HG02678 (cell line): Measurements from ENCODE around the gene PRPH.
"Not testable (repeated sequence)": the region's sequence is repeated elsewhere in the genome, so short reads cannot be mapped to it uniquely, and the experiment has no call there.

Experiments
- ATAC-seq: cut with Tn5 transposase; IDR thresholded peaks from one replicate; pipeline ENCODE4 v1.9.1; 2021; ENCODE audit warnings: mild to moderate bottlenecking, moderate library complexity; ENCODE audit not compliant: unreplicated experiment

Gene PRPH

DNA sequence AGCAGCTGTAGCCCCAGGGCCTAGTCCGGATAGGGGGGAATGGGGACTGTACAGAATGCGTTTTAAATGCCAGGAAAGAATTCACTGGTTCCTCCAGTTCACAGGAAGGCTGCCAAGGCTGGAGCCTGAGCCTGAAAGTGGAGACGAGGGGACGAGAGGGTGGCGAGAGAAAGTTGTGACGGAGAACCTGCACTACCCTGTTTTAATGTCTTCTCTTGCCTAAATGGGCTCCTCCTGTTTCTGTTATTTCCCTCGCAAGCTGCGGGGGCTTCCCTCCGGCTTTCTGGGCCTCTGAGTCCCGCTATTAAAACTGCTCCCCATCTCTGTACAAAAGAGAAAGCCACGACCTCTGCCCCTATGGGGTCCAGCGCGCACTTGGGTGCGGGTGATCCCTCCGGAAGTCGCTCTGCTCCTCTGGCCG is 37.5 kb downstream of the PRPH start:
- ATAC-seq, result no peak

DNA sequence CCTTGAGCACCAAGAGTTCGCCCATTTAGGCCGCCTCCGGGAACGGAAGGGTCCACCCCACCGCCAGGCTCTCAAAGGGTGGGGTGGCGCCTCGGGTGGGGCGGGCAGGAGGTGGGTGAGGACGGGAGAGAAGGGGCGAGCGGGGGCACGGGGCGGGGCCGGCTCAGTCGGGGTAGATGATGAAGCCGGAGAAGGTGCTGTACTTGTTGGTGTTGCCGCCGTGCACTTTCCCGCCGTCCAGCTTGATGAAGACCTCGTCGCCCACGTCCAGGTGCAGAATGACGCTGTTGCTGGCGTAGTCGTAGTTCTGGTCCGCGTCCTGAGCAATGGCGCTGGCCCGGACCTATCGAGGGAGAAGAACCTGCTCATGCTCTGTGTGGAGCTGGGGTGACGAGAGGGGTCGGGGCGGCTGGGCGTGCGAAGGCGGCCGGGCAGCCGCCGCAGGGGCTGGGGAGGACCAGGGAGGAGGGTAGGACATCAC is 38.0 kb downstream of the PRPH start:
- ATAC-seq, result no peak

DNA sequence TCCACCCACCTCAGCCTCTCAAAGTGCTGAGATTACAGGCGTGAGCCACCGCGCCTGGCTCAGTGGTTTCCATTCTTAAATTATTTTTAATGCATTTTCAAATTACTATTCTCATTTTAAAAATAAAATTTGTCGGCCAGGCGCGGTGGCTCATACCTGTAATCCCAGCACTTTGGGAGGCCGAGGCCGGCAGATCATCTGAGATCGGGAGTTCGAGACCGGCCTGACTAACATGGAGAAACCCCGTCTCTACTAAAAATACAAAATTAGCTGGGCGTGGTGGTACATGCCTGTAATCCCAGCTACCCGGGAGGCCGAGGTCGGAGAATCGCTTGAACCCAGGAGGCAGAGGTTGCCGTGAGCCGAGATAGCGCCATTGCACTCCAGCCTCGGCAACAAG is 38.8 kb downstream of the PRPH start:
- not testable (repeated sequence) for ATAC-seq

DNA sequence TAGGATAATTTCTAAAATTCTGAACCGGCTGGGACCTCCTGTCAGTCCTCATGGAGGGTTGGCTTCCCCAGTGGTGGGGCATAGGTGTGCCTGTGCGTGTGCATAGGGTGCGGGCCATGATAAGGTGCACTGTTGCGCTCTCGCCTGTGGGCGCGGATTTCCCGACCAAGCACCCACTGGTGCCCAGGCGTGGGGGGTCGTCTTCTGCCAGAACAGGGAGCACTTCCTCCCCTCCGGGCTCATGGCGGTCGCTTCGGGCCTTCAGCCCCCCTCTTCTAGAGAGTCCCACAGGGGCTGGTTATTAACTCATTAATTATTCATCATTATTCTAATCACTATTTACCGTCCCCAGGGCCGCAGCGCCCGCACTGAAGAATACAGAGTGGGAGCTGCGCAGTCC is 39.3 kb downstream of the PRPH start:
- no peak for ATAC-seq

DNA sequence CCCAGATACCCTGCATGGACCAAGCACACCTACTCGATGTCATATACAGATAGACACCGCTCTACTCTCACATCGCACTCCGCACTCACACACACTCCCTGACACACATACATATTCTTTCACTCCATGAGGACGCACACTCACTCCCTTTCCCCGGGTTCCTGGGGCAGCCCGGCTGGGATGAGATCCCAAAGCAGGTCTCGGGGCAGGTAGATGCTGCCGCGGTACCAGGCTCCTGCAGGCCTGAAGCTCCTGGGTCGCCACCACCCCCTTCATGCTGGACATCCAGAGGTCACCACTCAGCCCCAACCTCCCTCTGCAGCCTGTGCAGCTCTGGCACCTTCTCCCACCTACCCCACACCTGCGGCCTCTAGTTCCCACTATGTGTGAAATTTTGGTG is 39.7 kb downstream of the PRPH start:
- ATAC-seq, result no peak

DNA sequence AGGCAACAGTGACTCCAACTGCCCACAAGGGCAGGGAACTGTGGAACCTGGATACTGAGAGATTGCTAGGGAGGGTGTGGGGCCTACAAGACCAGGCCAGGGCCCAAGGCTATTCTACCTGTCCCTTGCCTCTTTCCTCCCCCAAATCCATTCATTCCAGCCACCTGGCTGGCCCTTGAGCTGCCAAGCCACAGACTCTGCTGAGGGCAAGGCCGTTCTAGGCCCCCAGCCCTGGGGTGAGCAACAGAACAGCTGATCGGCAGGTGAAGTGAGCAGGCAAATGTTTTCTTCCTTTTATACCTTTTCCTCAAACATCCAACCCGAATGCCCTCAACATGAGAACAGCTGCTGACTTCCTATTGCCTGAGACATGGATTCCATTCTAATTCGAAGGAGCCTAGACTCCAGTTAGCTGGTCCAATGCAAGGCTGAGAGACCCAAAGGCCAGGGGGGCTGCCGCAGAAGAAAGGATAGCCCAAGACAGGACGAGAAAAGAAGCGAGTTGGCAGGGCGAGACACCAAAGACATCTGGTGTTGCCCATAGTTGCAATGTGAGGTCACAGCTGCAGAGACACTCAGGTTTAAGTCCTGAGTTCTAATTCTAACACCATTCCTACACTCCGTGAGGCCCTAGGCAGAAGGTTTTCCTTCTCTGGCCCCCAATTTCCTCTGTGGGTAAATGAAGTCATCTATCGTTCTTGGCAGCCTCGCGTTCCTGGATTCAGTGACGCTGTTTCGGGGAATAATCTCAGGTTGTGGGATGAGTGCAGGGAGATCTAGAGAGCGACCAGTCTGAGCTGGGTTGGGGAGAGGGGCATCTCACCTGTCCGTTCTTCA is 40.4 kb downstream of the PRPH start:
- no peak for ATAC-seq

DNA sequence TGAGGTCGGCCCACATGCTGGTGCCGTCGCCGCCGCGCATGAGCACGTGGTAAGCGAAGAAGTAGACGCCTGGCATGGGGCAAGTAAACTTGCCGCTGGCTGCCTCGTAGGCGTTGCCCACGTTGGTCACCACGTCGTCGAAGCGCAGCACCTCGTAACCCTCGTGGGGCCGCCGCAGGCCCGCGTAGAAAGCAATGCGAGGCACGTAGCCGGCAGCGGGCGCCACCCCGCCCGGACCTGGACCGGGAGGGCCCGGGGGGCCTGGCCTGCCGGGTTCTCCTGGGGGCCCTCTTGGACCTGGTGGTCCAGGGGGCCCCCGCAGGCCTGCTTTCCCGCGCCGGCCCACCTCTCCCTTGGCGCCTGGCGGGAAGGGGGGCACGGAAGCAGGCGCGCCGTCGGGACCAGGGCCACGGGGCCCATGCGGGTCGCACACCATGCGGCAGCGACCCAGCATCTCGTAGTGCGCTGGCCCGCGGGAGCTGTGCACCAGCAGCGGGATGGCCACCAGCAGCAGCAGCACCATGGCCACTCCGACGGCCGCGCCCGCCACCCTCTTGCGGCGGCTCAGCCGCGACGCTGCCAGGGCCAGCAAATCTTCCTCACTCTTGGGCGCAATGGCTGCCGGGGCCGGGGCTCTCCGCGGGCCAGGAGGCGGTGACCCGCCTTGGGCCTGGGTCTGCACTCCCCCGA is 41.2 kb downstream of the PRPH start:
- no peak for ATAC-seq

DNA sequence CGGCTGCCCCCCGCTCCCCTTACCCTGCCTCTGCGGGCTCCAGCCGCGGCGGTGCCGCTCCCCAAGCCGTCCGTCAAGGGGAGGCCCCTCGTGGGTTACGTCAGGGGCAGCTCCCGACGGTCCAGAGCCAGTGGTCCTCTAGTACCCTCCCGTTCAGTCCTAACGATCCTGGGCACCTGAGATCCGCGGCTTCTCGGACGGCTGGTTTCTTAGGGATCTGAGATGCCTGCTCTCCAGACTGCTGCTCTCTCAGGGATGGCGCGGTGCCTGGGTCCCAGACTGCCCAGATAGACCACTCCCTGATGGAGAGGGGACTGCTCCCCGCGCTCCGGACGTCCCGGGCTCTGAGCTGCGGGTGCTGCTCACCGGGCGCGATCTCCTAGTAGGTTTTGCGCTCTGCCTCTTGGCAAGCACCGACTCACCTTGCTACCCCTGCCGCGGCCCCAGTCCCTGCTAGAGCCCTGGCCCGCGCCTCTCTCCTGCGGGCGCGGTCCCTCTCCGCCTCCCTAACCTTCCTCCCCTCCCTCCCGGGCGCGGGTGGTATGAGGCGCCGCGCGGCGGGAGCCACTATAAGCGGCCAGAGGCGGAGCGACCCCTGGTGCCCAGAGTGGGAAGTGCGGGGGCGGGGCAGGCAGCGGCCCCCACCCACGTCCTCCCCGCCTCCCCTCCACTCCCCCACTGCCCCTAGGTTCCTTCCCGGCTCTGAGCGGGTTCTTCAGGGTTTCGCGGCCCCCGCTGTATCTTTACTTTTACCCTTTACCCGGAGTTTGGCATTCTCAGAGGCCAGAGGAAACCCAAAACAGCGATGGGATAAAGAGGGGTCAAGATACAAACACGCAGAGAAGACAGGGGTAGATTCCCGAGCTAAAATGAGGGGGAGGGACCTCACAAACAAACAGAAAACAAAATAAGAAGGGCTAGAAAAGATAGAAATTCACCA is 42.0 kb downstream of the PRPH start, which contains the start of gene C1QL4:
Gene C1QL4 (minus strand): TSS at position 544 of the 940 bp plus-strand sequence. CDS start 711 bp downstream, outside the sequence.
- ATAC-seq, result peak; percentile 65

DNA sequence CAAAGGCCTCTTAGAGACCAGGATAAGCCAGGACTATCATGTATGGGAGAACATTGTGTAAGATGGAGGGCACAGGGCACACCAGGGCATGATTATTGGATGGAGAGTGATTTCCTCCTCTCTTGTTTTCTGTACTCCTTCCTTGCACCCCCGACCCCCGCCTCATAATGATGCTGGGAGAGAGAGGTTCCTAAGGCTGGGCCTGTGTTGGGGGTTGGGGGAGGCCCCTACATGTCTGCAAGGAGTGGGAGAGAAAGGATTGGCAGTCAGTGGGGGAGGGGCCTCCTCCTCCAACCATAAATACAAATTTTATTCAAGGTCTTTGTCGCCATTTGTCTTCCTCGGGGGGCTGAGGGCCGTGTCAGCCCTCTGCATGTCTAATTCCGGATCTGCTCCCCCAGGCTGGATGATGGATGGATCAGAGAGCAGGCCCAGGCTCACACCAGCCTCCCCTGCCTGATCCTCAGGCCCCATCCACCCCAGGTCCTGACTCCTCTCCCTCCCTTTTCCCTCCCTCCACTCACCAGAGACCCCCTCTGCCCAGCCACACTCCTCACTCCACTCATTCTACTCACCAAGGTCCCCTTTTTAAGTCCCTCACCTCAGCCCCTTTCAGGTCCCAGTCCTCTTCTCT is 44.0 kb downstream of the PRPH start:
- no peak for ATAC-seq

DNA sequence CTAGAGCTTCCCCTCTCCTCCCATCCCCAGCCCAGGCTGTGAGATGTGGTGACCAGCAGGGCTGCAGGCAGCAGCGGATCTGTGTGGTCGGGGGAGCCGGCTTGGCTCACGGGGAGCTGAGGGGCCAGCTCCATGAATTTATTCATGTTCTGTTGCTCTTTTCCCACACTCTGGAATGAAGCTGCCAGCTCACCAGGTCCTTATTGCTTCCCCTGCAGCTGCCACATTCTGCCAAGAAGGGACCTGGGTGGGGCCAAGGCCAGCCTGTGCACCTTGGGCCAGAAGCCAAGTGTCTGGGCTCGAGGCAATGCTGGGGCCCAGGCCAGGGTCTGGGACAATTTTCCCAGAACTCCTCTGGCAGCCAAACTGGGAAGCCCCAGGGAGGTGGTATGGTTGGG is 44.5 kb downstream of the PRPH start:
- no peak for ATAC-seq

DNA sequence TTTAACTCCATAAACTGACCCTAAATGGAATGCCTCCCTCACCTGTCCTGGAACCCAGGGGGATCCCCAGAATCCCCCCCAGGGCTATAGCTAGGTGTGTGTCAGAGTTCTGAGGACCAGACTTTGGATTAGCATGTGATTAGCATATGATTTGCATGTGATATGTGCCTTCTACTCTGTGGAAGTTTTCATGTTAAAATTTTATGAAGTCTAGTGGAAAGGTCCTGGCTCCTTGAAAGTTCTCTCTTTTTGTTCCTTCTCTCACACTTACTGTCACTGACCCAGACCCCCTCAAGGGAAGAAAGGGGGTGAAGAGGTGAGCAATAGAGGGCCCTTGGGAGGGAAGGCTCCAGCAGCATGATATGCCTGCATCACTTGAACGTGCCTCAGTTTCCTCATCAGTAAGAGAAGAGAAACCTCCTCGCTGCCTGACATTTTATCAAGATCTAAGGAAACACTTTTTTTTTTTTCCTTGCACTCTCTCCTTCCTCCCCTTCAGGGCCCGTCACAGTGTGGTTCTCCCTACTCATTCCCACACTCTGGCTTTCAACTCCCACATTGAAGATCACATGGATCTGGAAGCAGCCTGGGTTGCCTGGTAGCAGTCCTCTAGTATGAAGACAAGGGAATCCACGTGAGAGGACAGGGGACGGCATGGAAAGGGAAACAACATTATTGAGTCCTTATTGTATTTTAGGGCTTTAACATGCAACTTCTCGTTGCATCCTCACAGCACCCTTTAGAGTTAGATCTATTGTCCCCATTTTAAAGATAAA is 45.3 kb downstream of the PRPH start:
- no peak for ATAC-seq

DNA sequence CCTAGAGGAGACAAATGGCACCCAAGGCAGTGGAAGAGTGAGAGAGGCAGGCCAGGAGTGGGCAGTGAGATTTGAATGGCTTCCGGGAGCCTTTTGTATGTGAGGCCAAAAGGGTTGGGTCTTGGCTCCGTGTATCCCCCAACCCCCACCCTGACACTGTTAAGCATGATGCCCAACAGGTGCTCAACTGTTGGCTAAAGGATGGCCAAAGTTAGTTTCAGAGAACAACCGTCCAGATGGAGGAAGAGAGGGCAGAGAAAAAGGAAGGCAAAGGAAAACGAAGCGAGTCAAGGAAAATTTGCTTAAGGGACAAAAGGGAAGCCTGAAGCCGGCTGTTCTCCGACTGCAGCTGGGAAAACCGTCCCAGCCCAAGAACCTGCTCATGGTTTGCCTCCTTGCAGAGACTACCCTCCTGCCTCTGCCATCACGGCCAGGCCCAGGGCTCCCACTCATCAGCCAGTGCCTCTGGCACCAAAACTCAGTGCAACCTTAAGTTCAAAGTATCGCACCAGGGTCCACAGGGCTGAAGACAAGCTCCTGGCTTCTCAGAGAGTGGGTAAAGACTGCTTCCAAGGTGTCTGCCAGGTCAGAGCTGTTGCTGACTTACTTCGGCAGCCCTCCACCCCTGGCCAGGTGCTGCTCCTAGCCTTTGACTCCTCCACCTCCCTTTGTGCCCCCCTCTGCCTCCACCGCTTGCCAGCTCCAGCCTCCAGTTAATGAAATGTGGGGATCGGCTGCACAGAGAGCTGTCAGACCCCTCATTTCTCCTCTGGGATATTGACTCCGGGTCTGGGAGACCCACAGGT is 46.2 kb downstream of the PRPH start:
- ATAC-seq, result no peak

DNA sequence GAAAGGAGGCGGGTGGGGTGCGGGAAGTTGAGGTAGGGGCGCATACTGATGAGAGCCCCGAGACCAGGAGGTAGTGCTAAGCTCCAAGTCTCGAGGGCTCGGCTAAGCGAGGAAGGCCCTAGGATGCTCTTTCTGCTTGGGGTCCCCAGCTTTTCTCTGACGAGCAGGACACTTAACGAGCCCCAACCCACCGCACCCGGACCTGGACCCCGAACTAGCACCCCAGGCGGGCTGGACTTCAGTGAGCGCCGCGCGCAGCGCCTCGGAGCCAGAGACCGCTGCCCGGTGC is 46.8 kb downstream of the PRPH start:
- no peak for ATAC-seq

DNA sequence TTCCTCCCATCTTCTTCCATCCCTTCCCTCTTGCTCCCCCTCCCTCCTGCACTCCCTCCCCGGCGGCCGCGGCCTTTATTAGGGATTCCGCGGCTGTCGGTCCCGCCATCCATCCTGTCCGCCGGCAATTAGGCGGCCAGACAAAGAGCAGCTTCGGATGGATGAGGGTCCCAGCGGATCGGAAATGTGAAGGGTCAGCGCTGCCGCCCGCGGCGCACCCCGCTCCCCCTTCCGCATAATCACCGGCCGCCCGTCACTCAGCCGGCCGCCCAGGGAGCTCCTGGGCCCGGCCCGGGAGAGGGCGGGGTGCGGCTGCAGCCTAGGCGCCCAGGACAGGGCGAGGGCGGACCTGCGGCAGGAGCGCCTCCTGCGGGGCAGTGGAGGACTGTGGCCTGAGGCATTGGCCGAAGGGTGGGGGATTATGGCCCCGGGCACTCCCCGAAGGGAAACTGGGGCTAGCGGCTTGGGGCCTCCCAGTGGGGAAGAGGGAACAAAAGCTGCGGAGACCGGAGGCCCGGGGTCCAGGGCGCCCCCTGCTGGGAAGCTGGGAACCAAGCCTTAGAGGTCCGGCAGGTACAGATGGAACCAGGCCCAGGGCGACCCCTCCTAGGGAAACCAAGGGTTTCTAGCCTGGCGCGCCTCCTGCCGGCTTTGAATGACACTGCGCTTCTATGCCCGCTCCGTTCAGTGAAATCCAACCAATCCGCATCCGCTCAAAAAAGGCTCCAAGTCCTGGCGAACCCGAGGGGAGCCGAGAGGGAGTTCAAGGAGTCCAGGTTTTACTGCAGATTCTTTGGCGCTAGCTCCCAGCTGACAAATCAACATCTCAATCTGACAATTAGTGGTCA is 47.3 kb downstream of the PRPH start:
- ATAC-seq, result peak; percentile 74

DNA sequence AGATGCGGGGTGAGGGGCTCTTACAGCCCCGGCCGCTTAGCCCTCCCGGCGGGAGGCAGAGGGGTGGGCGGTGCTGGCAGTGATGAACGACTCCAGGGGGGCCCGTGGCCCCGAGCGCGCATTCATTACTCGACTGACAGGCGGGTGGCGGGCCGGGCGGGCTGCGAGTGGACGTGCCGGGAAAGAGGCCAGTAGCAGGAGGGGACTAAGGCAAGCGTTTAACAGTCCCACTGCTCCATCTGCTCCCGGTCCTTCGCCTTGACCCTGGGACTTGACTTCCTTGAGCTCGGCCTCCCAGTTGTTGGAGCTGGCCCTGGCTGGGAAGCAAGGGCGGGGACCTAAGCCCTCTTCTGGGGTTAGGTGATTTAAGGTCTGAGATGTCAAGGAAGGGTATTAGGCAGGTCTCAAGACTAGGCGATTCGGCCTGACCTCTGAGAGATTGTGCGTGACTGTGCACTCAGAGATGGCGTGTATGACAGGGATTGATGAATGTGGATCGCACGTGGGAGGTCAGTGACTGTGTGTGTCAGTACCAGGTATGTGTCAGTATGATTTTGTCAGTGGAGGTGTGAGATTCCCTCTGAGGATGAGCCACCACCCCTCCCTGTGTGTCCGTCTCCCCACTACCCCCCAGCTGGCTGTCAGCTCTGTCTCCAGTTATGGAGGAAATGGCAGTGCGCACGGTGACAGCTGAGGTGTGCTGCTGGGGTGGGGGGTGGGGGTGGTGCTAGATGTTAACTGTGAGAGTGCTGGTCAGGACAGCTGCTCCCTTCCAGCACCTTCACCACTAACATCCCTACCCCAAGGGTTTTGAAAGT is 48.2 kb downstream of the PRPH start:
- no peak for ATAC-seq

DNA sequence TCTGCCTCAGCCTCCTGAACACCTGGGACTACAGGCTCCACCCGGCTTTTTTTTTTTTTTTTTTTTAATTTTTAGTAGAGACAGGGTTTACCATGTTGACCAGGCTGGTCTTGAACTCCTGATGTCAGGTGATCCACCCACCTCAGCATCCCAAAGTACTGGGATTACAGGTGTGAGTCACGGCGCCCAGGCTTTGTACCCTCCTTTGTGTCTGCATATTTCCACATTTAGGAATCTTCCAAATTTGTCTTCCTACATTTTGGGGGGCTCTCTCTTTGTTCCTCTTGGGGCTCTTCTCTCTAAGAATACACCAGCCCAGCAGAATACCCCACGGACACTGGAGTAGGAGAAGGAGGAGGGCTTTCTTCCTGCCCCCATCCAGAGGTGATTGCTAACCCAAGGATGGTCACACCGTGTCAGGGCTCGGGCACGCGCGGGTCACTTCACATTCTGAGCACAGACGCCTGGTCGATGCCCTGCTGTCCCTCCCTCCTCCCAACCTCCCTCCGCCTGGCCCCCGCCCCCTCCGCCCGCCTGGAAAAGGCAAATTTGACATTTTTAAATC is 49.6 kb downstream of the PRPH start:
- ATAC-seq, result no peak
